Non-pigmented ciliary epithelial cell (primary cell): ENCODE data around the gene USP2.

Source experiments
- DNase-seq: peaks from one replicate; pipeline ENCODE4 v3.0.0-alpha.2; 2010; ENCODE audit warnings: low read depth

The USP2 gene, protein sequence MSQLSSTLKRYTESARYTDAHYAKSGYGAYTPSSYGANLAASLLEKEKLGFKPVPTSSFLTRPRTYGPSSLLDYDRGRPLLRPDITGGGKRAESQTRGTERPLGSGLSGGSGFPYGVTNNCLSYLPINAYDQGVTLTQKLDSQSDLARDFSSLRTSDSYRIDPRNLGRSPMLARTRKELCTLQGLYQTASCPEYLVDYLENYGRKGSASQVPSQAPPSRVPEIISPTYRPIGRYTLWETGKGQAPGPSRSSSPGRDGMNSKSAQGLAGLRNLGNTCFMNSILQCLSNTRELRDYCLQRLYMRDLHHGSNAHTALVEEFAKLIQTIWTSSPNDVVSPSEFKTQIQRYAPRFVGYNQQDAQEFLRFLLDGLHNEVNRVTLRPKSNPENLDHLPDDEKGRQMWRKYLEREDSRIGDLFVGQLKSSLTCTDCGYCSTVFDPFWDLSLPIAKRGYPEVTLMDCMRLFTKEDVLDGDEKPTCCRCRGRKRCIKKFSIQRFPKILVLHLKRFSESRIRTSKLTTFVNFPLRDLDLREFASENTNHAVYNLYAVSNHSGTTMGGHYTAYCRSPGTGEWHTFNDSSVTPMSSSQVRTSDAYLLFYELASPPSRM

DNA sequence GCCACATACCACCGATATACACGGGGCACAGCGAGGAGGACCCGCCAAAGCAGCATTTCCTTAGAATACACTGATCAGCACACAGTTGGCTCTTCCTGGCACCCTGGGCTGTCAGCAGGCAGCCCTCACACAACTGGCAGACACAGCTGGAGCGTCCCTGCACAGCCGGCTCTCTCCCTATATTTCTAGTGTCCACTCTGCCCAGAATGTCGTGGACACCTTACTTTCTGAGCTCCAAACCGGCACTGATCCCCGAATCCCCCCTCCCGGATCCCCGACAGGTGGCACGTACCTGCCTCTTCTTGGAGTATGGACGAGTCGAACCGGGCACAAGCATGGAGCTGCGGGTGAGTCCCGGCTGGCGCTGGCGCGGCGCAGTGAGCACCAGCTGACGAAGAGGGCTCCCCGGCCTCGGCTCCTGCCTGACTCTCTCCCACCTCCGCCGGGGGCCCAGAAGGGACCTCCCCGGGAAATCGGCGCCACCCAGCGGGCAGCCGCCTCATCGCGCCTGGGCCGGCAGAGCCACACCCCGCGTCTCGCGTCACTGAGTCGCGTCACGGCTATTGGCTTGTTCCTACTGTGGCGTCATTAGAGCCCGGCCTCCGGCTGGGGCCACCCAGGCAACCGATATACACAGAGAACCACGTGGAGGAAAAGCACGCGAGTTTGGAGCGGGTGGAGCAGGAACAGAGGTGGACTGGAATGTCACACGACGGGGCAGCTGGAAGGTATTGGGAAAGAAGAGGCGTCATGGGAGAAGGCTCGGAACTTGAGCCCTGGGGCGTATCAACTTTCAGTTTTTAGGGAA, at the start of gene USP2:
Gene USP2 (minus strand): TSS at position 510 of the 808 bp plus-strand sequence. CDS start 8,210 bp downstream, outside the sequence.
- peak; percentile 73 for DNase-seq

DNA sequence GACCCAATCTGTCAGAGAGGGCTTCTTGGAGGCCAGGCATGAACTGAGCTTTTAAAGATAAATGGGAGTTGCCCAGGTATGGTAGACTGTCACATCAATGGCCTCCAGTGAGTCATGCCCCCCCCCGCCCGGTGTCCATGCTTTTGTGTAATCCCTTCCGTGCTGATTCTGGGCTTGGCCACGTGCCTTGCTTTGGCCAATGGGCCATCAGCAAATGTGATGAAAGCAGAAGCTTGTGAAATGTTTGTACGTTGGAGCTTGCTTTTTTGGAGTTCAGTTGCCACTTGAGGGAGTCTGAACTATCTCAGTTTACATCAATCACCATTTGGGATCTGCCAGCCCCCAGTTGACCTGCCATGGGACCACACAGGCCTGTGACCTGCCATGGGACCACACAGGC, 45.8 kb upstream of the USP2 start:
- no peak for DNase-seq

DNA sequence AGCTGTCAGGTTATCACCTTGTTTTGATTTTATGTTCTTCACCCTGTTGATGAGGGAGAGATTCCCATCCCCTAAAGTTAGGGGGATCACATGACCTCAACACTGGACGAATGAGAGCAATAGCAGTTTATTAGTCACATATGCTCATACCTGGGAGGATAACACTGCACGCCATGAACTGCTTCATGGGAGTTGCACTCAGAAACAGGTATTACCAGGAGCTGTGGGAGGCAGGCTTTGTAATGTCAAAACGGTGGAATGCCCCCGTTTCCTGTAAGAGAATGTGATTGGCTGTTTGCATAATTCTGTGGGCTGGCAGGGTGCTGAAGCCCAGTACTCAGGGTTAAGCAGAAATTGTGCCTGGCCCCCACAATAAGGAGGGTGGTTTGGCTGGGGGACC, 44.7 kb upstream of the USP2 start:
- DNase-seq: no peak

DNA sequence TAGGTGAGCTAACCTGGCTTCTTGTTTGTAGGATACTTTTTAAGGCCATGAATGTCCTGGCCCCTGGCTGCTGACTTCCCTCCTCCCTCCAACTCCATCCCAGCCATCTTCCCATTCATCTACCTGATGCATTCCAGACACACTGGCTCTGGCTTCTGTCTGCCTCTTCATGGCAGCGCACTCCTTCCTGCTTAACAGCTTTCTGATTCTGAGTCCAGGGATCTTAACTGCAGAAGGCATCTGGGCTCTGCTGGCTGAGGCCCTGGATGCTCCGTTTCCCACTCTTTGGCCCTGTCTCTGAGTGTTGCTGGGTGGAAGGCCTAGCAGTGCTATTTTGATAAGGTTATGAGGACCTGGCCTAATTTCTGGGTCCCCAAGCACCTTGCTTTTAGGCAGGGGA, 43.3 kb upstream of the USP2 start:
- DNase-seq: no peak

DNA sequence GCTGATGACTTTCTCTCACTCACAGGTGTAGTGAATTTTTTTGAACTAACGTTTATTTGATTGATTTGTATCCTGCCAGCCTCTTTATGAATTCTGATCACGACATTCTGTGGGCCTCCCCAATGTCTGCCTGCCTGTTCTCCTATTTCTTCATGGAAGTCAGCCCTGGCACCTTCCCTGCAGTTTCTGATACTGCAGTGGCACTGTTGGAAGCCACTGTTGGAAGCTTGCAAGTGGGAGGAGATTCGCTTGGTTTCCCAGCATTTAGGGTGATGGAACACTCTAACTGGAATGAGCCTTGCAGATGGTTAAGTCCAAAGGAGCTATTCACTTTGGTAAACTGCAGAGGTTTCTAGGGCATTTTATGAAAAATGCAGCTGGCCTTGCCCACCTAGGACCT, 42.8 kb upstream of the USP2 start:
- no peak for DNase-seq

DNA sequence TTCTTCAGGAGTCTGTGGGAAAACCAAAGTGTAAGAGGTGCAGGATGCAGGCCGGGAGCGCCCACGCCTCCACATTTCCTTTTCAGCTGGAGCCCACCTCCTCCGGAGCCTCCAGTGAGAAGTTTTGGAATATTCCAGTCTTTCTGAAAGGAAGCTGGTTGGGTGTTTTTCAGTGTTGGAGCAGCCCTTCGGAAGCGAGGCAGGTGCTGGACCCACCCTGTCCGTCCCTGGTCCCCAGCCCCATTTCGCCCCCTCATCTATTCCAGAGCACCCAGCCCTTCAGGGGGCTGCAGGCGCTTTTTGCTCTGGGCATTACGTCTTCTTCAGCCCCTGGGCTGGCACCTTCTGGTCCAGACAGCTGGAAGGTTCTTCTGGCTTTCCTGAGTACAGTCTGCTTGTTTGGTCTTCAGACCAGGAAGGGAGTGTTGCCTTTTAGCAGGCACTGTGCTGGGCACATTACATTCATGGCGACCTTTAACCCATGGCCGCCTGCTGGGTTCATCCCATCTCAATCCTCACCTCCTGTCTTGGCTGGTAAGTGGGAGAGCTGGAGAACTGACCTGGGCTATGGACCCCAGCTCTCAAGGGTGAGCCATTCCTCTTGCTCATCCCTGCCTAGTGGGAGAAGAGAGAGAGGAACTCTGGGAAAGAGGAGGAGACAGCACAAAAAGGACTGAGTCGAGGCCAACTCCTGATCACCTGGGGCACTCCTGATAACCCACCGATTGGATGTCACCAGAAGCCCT, 42.2 kb upstream of the USP2 start:
- no peak for DNase-seq

DNA sequence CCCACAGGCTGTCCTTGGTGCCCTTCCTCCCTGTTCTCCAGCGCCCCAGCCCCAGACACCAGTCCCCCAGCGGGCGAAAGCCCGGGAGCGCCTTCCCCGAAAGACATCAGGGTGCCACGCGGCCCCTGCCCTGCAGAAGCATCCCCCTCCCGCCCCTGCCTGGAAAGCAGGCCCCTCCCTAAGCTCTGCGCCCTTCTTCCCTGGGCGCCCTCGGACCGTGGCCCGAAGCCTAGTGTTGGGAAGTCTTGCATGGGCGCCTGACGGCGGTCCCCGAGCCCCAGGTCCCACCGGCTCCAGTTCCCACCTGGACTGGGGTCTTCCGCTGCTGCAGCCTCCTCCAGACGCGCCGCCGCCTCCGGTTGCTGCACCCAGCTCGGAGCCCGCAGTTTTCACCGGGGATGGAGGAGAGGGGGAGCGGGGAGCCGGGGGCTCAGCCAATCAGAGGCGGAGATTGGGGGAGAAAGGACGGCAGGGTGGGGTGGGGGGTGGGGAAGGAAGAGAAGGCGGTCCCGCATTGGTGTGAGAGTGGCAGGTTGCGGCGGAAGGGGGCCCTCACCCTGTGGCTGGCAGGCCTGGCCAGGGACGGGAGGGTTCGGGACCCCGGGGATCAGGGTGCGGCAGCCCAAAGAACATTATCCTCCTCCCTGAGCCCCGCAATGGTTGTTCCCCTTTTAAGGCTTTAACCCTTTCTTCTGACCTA, 41.5 kb upstream of the USP2 start, which contains the start of gene THY1:
Gene THY1 (minus strand): TSS at position 364 of the 700 bp plus-strand sequence. CDS start 2,267 bp downstream, outside the sequence.
- no peak for DNase-seq

DNA sequence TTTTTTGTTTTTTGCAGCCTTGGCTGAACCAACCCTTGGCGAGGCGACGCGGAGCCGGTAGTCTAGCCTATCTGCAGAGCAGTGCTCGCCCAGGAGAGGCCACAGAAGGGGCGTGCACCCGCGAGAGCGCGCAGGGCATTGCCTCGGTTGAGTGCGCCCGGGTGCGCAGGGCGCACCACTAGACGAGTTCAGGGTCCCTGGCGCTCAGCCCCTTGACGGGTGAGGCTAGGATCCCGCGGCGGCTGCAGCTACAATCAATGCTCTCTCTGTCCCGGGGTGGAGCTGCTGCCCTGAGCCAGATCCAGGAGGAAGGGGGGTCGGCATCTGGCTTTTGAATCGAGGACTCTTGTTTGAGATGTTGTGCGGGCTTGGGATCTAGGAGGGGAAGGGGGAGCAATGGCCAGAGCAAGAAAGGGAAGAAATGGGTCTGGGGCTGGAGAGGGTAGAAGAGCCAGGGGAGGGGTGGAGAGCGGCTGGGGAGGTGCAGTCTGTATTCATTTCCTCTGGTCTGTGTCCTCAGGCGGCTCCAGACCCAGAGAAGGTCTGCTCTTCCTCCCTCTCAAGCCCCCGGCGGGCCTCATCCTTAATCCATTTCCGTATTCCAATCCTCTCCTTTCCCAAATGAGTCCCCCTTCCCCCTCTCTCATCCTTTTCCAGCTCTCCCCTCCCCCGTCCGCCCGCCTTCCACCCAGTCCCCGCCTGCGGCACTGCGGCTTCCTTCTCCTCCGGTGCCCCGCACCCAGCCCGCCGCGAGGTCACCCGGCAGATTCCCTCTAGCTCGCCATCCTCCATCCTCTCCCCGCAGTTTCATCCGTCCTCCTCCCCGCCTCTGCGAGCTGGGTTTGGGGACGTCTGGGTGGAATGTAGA, 40.7 kb upstream of the USP2 start:
- DNase-seq: no peak

DNA sequence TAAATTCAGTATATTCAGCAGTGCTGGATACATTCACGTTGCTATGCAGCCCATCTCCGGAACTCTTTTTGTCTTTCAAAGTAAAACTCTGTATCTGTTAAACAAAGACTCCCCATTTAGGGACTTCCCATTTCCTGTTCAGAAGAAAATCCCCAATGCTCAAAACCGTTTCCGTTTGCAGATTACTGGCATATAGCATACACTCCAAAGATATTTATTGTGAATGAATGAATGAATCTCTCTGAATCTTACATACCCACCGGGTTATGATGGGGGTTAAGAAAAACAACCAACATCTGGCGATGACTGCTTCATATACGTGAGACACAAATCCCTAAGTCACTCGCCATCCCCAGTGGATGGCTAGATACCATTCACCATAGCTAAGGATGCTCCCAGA, 39.9 kb upstream of the USP2 start:
- DNase-seq: no peak

DNA sequence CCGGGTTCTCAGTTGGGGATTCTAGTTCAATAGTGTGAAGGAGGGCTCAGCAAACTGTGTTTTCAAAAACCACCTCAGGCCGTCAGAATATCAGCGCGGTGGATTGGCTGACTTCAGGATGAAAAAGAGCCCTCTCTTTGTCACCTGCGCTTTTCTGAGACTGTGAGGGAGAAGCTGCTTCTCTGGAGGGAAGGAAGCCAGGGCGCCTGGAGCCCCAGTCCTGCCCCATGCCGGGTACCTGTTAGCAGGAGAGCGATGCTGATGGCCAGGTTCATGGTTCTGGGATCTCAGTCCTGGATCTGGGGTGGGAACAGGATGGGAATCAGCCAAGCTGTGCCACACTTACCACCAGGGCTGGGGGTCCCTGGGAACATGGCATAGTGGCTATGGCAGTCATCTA, 39.1 kb upstream of the USP2 start:
- no peak for DNase-seq

DNA sequence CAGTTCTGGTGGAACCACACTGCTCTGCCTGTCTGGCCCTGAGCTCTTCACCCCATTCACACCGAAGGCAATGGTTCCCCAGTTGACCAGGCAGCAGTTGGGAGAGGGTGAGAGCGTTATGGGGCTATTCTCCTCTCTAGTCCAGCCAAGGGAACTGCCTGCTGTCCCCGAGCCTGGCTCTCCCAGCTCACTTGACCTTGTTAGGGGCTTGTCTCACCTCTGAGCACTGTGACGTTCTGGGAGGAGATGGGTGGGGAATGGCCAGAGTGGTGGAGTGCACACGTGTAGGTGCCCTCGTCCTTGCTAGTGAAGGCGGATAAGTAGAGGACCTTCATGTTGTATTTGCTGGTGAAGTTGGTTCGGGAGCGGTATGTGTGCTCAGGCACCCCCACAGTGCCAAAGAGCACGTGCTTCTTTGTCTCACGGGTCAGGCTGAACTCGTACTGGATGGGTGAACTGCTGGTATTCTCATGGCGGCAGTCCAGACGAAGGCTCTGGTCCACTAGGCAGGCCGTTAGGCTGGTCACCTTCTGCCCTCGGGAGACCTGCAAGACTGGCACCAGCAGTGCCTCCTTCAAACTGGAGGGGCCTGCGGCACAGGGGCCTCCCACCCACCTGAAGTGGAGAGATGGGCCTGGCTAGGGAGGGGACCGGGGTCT, 38.5 kb upstream of the USP2 start:
- DNase-seq: no peak

DNA sequence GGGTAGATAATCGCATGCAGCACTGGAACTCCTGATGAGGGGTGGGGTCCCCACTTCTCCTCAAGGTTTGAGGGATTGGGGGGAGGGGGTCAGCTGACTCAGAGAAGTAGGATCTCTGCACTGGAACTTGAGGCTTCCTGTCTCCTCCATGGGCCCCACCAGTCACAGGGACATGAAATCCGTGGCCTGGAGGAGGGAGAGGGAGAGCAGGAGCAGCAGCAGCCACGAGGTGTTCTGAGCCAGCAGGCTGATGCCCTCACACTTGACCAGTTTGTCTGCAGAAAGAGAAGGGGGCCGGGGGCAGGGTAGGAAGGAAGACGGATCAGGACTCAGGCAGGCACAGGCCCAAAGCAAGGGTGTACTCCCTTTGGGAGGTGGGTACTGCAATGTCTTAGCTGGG, 37.8 kb upstream of the USP2 start:
- DNase-seq: no peak

DNA sequence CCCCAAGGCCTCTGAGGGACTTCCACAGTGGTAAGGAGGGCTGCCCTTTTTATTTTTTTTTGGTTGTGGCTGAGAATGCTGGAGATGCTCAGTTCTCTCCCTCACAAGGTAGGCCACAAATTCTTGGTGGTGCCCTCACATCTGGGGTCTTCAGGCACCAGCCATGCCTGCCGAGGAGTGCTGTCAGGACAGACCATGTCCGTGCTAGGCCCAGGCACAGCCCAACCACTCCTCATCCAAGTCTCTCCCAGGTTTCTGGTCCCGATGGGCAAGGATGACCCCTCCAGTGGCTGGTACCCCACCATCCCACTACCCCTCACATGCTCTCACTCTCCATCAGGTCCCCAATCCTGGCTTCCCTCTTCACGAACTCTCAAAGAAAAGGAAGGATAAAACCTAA, 37.3 kb upstream of the USP2 start:
- DNase-seq: no peak

DNA sequence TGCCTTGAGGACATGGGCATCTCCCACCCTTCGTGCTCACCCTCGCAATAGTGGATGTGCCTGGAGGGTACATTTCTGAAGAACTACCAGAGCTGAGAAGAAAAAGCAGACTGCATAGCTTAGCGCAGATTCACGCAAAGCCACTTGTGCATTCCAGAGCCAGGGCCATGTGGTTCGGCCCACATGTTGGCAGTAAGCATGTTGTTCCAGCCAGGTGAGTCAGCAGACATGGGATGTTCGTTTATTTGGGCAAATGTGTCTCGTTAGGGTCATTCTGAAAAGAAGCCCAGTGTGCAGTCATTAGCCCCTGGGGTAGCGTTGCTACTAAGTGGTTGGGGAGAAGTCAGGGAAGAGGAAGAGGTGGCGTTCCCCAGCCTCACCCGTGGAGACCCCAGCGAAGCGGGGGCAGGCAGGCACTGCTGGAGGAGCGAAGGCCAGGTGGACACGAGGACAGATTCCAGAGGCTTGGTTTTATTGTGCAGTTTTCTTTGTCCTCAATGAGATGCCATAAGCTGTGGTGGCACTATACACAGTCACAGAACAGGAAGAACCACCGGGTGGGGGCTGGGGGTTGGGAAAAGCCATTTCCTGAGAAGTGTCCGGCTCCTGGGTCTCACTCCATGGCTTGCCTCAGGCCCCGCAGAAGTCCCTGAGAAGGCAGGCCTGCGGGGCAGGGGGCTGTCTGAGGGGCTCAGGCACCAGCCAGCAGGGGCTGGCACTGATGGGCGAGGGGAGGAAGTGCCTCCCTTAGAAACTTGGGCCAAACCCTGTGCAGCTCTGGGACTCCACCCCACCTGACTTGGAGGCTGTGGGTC, 36.4 kb upstream of the USP2 start:
- peak; percentile 49 for DNase-seq

DNA sequence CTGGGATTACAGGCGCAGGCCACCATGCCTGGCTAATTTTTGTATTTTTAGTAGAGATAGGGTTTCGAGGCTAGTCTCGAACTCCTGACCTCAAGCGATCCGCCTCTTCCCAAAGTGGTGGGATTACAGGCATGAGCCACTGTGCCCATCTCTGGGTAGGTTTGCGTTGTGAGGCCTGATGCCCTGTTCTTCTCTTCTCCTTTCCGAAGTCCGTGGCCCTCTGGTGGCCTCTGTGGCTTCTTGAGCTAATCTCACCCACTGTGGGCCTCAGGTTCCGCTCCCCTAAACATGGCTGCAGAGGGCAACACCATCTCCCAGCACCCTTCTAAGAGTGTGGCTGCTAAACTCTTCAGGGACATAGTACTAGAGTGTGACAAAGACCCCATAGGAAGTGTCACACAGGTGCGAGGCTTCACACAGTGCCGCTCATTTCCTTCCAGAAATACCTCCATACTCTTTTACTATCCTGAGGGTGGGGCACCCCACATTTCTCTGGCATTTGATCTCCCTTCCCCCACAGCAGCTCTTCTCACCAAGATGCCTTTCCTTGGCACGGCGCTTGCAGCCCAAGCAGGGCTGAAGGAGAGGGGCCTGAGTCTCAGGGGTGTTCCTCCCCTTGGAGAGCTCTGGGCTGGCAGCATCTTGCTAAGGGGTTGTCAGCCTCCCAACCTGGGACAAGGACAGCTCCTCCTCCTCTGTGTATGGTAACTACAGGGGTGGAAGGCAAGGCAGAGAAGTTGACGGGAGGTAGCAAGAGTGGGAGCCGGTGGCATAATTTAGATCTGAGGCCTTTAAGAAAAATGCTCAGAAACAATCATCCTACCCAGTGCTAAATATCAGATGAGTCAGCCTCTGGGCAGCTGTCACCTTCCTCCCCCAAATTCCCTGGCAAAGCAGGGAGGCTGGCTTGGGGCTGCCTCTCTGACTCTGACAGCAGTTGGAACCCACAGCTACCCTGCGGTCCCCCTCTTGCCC, 35.4 kb upstream of the USP2 start:
- DNase-seq: no peak

DNA sequence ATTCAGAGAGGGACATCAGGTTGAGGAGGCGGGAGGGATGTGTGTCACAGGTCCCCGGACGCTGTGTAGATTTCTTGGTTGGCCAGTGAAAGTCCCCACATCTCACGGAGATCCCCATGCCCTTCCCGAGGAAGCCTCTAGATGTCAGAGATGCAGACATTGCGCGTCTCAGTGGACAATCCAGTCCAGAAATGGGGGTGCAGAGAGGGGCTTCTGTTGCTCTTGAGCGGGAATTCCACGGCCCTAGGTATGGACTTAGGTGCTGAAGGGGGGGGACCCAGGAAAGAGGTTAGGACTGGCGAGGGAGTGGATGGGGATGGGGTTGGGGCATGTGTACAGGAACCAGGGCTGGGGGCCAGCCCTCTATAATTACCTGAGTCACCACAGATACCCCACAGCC, 34.5 kb upstream of the USP2 start:
- DNase-seq: no peak

DNA sequence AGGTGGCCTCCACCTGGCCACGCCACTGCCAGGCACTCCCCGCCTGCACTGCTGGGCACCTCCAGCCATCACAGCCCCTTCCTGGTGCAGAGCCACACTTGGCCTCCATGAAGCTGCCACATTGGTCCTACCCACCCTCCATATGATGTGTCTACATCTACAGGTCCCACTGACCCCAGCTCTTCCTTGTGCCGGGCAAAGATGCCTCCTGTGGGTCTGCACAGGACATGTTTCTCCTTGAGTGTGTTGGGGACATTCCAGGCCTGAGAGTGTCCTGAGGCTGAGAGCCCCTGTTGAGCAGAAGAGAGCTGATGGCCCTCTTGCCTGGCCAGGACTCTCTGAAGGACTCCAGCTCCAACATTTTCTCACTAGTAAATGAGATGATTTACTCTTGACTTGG, 34.0 kb upstream of the USP2 start:
- DNase-seq: no peak

DNA sequence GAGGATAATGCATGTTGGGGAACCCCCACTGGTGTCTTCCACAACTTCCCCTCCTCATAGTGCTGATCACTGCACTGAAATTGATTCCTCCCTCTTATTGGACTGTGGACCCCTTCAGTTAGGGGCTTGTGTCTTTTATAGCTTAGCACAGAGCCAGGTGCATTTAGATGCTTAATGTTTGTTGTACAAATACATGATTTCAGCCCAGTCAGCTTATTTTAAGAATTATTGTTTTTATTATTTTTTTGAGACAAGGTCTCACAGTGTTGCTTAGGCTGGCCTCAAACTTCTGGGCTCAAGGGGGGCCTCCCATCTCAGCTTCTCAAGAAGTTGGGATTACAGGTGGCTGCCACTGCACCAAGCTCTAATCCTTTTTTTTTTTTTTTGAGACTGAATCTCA, 33.2 kb upstream of the USP2 start:
- DNase-seq: no peak
